Hematopoietic multipotent progenitor cell (in vitro differentiated cells): ENCODE measurements around the gene MACROH2A2. TPM values are rescaled to one million over a fixed set of nuclear protein-coding genes. Genes with fewer than 3 reads are reported as not detected.
"Not testable (repeated sequence)": the region's sequence is repeated elsewhere in the genome, so short reads cannot be mapped to it uniquely, and the experiment has no call there.

Source experiments
- DNase-seq, 3 donors: peaks; one replicate each; pipeline ENCODE4 v3.0.0-alpha.2; 2011 to 2015; ENCODE audit warnings: low read depth in 2 of 3, low spot score in 2 of 3
- total RNA-seq: library from RNA; depleted of rRNA; stranded (reverse); fragments of >200 nt; gene quantifications from one replicate; pipeline ENCODE4 v1.2.3, GENCODE V29; 2012

Gene MACROH2A2
- total RNA-seq, 1 donor = 2.2 TPM

- DNase-seq = peak; percentile 76 to 98 (median 96)
Observed at GRCh38 chr10:70146489-70147258, 94.0 kb downstream of the MACROH2A2 start, which contains the start of gene TYSND1. Gene TYSND1 (minus strand): TSS chr10:70146700. CDS start chr10:70146586, 114 bp downstream.

GRCh38 chr10:70147259-70147625 lies 94.6 kb downstream of the MACROH2A2 start:
- DNase-seq = no peak

DNA sequence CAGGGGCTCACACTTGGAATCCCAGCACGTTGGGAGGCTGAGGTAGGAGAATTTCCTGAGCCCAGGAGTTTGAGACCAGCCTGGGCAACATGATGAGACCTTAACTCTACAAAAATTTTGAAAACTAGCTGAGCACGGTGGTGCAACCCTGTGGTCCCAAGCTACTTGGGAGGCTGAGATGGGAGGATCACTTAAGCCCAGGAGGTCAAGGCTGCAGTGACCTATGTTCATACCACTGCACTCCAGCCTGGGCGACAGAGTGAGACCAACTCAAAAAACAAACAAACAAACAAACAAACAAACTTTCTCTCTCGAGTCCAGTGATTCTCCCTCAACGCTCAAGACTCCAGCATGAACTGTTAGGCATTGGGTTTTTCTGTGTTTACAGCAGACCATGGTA lies 95.9 kb downstream of the MACROH2A2 start:
- no peak for DNase-seq

DNA sequence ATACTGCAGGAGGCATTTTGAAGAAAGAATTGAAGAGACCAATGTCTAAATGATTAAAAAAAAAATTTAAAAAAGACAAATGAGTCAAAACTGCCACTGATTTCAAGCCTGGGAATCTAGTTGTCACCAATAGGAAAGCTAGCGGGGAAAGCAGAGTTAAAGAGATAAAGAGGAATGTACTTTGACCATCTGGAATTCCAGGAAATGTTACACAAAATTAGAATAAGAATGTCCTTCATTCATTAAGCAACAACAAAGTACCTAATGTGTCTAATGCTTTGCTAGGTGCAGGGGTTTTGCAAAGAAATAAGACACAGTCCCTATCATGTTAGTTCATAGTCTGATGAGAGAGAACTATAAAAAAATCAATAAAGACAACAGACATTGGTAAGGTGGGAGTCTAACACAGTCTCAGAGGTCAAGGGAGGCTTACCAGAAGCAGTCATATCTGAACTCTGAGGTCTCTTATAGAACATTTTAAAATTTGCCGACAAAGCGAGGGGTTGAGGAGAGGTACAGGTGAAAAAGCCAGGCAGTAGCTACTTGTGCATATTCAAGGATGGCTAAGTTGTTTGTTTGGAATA lies 102.7 kb downstream of the MACROH2A2 start:
- no peak for DNase-seq

DNA sequence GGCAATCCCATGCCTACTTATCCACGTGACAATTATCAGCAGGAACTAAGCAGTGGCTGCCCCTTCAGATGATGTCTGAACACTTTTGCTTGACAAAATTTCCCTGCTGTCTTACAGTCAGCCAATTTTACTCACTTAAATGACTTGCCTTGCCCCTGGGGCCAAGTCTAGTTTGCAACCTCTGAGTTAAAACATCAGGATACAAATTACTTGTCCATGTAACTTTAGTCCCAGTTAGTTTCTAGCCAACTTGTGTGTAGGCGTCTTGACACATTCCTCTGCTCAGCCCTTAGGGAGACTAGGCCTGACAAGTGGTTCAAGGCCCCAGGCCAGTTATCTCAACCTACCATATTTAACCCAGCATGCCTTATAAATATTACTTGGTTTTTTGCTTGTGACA lies 105.5 kb downstream of the MACROH2A2 start:
- no peak for DNase-seq

DNA sequence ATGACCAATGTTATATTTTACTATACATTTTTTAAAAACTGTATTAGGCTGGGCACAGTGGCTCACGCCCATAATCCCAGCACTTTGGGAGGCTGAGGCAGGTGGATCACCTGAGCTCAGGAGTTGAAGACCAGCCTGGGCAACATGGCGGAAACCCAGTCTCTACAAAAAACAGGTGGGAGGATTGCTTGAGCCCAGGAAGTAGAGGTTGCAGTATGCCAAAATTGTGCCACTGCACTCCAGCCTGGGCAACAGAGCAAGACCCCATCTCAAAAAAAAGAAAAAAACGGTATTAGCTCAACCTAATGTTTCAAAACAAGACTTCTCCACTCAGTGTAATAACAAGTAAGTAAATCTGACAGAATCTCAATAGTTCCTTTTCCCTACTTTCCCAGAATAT lies 106.7 kb downstream of the MACROH2A2 start:
- not testable (repeated sequence) for DNase-seq

DNA sequence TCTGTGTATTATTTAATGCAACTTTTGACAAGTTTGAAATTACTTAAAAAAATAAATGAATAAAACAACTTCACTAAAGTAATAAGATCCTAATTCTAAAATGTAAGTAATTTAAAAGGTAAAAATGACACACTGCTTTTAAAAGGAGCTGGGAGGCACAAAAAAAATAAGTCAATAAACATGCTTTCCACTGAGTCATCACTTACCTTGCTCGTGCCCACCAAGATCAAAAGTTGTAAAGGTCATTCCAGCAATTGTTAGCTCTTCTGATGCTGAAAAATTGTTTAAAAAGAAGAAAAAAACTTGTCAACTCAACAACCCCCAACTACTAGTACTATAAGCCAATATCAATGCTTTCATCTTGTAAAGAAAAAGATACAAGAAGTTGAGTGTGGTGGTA lies 108.2 kb downstream of the MACROH2A2 start:
- no peak for DNase-seq

Other genes starting within 250 kb of the MACROH2A2 start
- 1.1 TPM for gene AIFM2, start 80.0 kb downstream of the MACROH2A2 start, total RNA-seq
- 12.7 TPM for gene TYSND1, start 93.9 kb downstream of the MACROH2A2 start, total RNA-seq
- 21.0 TPM for gene SAR1A, start 117.7 kb downstream of the MACROH2A2 start, total RNA-seq
- gene PPA1, start 180.6 kb downstream of the MACROH2A2 start, total RNA-seq = 57.4 TPM
- gene NPFFR1, start 231.2 kb downstream of the MACROH2A2 start, total RNA-seq = under 0.01 TPM